ENCODE data around the gene FGGY.
A peak's percentile ranks its signal among the peaks of the same experiment; 100 is the strongest.

Gene FGGY

GRCh38 chr1:59669752-59670312, 372.9 kb downstream of the FGGY start:
- no peak overlapping the region for H3K4me3 ChIP-seq (replicated peaks; ENCODE audit: low read depth, low read length)
- peak; percentile 49 for DNase-seq (ENCODE audit: low read depth)
- TF ChIP-seq CTCF (IDR thresholded peaks at IDR 0.05; ENCODE audit: low read length, missing control alignments): no peak

- no peak overlapping the region for H3K4me3 ChIP-seq (replicated peaks; ENCODE audit: low read depth, low read length)
- TF ChIP-seq CTCF (IDR thresholded peaks at IDR 0.05; ENCODE audit: low read length, missing control alignments): no peak
- no peak for DNase-seq (ENCODE audit: low read depth)
These were observed 373.8 kb downstream of the FGGY start for GRCh38 chr1:59670662-59671061.

GRCh38 chr1:59671066-59671952, 374.4 kb downstream of the FGGY start:
- no peak for DNase-seq (ENCODE audit: low read depth)
- no peak overlapping the region for H3K4me3 ChIP-seq (replicated peaks; ENCODE audit: low read depth, low read length)
- no peak for TF ChIP-seq CTCF (IDR thresholded peaks at IDR 0.05; ENCODE audit: low read length, missing control alignments)

- H3K4me3 ChIP-seq (replicated peaks; ENCODE audit: low read depth, low read length): no peak overlapping the region
- DNase-seq (ENCODE audit: low read depth): no peak
- TF ChIP-seq CTCF (IDR thresholded peaks at IDR 0.05; ENCODE audit: low read length, missing control alignments): no peak
These were observed 375.0 kb downstream of the FGGY start for GRCh38 chr1:59671953-59672305.

- H3K4me3 ChIP-seq (replicated peaks; ENCODE audit: low read depth, low read length): no peak overlapping the region
- TF ChIP-seq CTCF (IDR thresholded peaks at IDR 0.05; ENCODE audit: low read length, missing control alignments): no peak
- peak; percentile 69 for DNase-seq (ENCODE audit: low read depth)
These were observed 376.1 kb downstream of the FGGY start for GRCh38 chr1:59672851-59673572.

GRCh38 chr1:59673573-59674450, 376.9 kb downstream of the FGGY start:
- no peak for DNase-seq (ENCODE audit: low read depth)

More at GRCh38 chr1:59673573-59674450, 376.9 kb downstream of the FGGY start:
- H3K4me3 ChIP-seq (replicated peaks; ENCODE audit: low read depth, low read length): no peak overlapping the region
- TF ChIP-seq CTCF (IDR thresholded peaks at IDR 0.05; ENCODE audit: low read length, missing control alignments): no peak
